GM13976 (cell line): ENCODE results near the gene PRR14.

Experiments used
- DNase-seq: peaks from one replicate; pipeline ENCODE4 v3.0.0; 2012; ENCODE audit warnings: low spot score
- in situ Hi-C: fragments of 300-500 bp; cut with MboI; formaldehyde crosslinking; loops from one replicate; pipeline ENCODE4 v1.12.0; 2022; ENCODE audit warnings: low sequenced_read_pairs, mixed read lengths, inconsistent platforms; ENCODE audit not compliant: unreplicated experiment
- TF ChIP-seq, protein P1 (sequence below): IDR thresholded peaks from 2 replicates; pipeline ENCODE4 v1.5.1; 2012; ENCODE audit warnings: borderline replicate concordance, mild to moderate bottlenecking; ENCODE audit not compliant: insufficient read depth; ENCODE audit errors: extremely low read depth, missing control alignments, control extremely low read depth

The PRR14 gene

DNA sequence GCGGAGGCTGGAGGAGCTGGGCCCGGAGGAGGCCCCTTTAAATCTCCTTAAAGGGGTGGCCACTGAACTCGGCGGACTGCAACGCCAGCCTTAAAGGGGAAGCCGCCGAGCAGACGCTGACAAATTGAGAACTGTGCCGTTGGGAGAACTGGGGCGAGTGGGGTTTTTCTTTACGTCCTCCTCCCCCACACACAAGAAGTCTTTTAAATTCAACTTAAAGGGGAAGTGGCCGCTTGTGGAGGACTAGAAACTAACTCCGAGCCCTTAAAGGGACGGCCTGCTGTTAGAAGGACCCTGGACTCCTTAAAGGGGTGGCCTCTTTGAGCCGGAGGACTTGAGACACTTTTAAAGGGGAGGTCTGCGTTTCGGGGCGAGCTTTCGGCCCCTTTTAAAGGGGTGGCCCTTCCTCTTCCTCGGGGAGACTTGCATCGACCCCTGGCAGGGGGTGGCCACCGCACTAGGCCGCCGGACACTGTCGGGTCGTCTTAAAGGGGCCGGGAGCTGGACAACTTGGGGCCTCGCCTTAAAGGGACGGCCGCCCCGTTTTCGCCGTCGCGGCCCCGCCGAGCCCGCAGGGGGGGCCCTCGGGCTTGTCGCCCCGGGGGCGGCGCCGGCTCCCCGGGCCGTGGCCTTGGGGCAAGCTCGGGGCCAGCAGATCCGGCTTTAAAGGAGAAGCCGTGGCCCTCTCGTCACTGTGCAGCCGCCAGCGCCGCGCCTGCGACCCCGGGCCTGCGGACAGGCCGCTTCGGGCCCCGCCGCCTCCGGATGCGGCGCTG is 8.2 kb downstream of the PRR14 start:
- peak; percentile 87 for DNase-seq
- TF ChIP-seq, protein P1, sequence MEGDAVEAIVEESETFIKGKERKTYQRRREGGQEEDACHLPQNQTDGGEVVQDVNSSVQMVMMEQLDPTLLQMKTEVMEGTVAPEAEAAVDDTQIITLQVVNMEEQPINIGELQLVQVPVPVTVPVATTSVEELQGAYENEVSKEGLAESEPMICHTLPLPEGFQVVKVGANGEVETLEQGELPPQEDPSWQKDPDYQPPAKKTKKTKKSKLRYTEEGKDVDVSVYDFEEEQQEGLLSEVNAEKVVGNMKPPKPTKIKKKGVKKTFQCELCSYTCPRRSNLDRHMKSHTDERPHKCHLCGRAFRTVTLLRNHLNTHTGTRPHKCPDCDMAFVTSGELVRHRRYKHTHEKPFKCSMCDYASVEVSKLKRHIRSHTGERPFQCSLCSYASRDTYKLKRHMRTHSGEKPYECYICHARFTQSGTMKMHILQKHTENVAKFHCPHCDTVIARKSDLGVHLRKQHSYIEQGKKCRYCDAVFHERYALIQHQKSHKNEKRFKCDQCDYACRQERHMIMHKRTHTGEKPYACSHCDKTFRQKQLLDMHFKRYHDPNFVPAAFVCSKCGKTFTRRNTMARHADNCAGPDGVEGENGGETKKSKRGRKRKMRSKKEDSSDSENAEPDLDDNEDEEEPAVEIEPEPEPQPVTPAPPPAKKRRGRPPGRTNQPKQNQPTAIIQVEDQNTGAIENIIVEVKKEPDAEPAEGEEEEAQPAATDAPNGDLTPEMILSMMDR = peak; percentile 43
- in situ Hi-C loops = no loop called here

DNA sequence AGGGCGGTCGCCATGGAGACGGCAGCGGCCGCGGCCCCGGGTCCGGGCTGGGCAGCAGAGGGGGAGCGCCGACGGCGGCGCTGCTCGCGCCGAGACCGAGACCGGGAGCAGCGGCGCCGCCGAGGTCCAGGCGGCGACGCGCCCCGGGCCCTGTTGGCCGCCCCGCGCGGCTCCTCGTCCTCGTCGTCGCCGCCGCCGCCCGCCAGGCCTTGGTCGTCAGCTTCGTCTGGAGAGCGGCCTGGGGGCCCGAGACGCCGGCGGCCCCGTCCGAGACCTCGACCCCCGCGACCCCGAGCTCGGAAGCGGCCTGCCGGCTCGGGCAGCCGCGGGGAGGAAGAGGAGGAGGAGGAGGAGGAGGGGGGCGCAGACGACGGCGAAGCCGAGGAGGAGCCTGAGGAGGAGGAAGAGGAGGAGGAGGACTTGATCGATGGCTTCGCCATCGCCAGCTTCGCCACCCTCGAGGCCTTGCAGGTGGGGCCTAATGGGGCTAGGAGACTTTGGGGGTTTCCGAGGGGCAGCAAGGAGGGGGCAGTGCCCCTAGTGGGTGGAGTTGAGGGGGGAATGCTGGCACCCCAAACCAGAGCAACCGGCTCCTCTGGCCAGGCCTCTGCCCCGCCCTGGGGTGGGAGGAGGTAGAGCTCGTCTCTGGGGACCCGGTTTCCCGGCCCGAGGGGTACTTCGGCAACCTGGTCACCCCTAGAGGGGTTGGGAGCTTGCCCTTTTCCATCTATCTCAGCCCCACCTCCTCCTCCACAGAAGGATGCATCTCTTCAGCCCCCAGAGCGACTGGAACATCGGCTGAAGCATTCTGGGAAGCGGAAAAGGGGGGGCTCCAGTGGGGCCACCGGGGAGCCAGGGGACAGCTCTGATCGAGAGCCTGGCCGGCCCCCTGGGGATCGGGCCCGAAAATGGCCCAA is 9.0 kb downstream of the PRR14 start:
- in situ Hi-C loops = no loop called here
- TF ChIP-seq, protein P1 = no peak

DNA sequence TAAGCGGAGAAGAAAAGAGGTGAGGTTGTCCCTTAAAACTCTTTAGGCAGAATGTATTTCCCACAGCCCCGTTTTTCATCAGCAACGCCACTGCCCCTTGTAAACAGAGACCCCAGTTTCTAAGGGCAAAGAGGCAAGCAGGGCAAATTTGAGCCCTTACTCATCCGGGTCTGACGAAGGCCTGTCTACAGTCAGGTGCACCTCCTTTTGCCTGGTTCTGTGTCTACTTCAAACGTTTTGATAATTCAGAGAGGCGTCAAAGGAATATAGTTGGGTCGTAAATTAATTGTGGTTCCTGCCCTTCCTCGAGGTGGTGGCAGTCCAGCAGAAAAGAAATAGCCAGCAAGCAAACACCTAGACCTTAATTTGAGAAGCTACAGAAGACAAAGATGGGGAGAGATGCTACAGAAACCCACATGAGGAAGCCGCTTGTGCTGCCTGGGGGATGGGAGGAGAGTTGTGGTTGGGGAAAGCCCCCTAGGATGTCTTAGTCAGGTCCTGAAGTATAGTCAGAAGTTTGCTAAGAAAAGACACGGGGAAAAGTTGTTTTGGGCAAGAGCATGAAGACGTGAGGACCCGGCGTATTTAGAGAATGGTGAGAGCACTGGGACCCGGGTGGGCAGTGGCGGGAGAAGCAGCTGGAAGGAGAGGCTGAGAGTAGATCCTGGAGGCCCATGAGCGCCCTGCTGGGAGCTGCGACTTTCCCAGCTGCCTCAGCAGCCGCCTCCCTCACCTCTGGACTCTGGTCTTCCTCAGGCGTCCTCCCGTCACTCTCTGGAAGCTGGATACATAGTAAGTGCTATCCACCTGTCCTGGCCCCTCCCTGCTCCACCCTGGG is 9.9 kb downstream of the PRR14 start:
- in situ Hi-C loops = no loop called here
- peak; percentile 83 for DNase-seq
- TF ChIP-seq, protein P1 = no peak

More for the DNA sequence above, 9.0 kb downstream of the PRR14 start:
- no peak for DNase-seq

DNA sequence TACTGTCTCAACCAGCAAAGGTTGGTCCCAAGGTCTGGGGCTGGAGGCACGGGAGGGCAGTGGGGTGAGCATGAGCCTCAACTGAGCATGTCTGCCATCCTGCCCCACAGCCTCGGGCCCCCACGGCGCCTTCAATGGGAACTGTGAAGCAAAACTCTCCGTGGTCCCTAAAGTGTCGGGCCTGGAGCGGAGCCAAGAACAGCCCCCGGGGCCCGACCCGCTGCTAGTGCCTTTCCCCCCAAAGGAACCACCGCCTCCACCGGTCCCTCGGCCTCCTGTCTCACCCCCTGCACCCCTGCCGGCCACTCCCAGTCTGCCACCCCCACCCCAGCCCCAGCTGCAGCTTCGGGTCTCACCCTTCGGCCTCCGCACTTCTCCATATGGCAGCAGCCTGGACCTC is 11.7 kb downstream of the PRR14 start:
- in situ Hi-C loops = no loop called here
- TF ChIP-seq, protein P1 = no peak
- no peak for DNase-seq

DNA sequence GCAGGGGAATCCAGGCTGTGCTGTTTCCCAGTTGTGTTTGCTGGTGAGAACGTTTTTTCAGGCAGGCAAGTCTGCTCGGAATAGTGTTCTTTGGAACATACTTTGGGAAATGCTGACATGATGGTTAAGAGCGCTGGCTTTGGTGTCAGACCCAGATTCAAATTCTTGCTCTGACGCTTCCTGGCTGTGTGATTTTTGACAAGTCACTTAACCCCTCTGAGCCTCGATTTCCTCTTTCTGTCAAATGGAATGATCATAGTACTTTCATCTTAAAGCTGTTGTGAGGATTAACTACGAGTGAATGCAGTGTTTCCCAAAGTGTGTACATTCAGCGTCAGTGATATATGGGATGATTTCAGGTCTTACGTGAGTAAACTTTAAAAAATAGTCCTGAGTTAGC is 12.3 kb downstream of the PRR14 start:
- DNase-seq = no peak
- in situ Hi-C loops = no loop called here
- TF ChIP-seq, protein P1 = no peak

DNA sequence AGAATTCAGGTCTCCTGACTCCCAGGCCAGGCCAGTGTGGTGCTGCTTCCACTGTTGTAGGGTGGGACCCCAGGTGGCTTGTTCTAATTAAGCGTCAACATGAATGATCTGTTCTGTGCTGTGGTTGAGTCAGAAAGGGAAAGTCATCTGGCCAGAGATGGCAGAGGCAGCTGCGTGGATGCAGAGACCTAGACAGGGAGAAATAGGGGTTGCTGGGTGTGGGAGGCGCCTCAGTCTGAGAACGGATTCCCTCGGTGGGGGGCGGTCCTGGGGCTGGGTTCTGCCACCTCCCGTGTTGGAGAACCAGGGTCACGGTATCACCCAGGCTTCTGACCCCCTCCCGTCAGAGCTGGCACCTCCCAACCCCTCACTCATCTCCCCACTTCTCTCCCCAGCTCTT is 13.1 kb downstream of the PRR14 start:
- TF ChIP-seq, protein P1 = no peak
- in situ Hi-C loops = no loop called here
- DNase-seq = no peak
